HG03442 (cell line): ENCODE data around the gene LTBP4.
"Not testable (repeated sequence)": the region's sequence is repeated elsewhere in the genome, so short reads cannot be mapped to it uniquely, and the experiment has no call there.

Experiments used
- ATAC-seq: cut with Tn5 transposase; IDR thresholded peaks from one replicate; pipeline ENCODE4 v1.9.1; 2021; ENCODE audit warnings: mild to moderate bottlenecking, moderate library complexity; ENCODE audit not compliant: unreplicated experiment

Gene LTBP4

GRCh38 chr19:40571831-40572495 is 29.2 kb upstream of the LTBP4 start:
- ATAC-seq, result no peak

DNA sequence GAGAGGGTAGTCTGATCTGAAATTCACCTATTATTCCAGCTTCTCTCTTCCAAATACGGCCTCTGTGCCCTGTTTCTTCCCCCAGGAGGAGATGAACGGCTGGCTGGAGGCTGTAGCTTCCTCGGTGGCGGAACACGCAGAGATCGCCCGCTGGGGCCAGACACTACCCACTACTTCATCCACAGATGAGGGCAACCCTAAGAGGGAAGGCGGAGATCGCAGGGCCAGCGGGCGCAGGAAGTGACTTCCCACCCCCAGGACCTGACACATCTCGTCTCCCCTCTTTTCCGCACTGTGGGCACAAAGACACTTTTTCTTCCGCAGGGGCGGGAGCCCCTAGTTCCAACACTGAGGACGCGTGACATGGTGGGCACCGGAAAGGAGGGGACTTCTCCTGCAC is 25.8 kb upstream of the LTBP4 start:
- ATAC-seq, result no peak

DNA sequence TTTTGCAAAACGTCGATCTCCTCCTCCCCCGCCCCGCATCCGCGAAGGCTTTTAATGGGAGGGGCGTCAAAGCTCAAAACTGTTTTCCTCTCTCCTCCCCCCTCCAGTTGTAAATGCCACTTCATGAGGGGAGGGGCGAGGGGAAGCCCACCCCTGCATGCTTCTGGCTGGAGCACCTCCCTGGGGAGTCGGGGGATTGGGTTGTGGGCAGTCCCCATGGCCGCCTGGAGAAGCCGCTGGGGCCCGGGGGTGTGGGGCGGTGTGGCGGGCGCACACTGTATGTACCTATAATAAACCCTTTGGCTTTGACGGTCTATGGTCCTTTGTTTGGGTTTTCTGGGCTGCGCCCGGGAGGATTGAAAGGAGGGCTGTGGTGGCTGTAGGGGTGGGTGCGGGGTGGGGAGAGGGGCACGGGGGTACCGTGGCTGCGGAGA is 25.0 kb upstream of the LTBP4 start:
- ATAC-seq, result no peak

DNA sequence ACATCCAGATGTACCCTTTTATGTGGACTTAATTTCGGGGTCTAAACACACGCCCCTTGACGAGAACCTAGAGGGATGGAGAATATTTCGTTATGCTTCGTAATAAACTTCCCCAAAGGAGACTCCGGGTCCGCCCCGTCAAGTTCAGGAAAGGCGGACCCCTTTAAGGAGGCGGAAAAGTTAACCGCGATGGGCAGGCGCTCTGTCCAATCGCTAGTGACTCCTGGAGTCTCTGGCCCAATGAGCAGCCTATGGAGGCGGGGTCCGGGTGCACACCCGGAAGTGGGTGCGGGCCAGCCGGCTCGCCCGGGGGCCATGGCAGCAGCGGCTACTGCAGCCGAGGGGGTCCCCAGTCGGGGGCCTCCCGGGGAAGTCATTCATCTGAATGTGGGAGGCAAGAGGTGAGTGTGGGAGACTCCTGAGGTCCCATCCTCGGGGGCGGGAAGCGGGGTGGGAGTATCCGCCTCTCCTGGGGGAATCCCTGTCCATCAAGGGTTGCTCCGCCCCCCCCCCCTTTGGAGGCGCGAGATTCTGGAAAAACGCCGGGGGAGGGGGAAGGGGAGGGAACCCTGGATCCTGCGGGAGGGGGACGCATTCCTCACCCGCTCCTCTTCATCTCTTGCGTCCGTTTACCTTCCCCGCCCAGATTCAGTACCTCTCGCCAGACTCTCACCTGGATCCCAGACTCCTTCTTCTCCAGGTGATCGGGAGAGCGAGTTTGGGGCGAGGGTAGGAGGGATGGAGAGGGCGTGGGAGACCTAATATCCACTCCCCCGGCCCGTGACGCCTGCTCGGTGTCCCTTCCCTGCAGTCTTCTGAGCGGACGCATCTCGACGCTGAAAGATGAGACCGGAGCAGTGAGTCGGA is 24.4 kb upstream of the LTBP4 start, which contains the start of gene SHKBP1:
Gene SHKBP1 (plus strand): TSS at position 289 of the 867 bp plus-strand sequence. CDS start 27 bp downstream, at position 316.
- peak; percentile 94 for ATAC-seq

DNA sequence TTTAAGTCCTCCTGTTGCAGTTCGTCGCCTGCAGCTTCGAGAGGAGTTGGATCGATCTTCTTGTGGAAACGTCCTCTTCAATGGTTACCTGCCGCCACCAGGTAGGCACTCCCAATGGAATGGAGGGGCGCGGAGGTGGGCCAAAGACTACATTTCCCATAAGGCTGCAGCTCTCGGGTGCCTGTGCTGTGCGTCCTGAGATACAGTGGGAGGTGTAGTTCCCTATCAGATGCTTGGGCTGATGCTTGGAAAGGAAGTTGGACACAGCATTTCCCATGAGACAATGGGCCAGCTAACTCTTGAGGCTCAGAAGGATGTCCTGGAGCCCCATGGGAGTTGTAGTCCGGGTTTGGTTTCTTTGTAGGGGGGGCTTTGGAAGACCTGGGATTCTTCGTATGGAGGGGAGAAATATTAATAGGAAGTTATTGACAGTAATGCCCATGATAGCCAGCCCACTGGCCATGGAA is 22.7 kb upstream of the LTBP4 start:
- ATAC-seq, result no peak

GRCh38 chr19:40580619-40581018 is 20.6 kb upstream of the LTBP4 start:
- ATAC-seq, result no peak

GRCh38 chr19:40581531-40581930 is 19.6 kb upstream of the LTBP4 start:
- ATAC-seq, result no peak

DNA sequence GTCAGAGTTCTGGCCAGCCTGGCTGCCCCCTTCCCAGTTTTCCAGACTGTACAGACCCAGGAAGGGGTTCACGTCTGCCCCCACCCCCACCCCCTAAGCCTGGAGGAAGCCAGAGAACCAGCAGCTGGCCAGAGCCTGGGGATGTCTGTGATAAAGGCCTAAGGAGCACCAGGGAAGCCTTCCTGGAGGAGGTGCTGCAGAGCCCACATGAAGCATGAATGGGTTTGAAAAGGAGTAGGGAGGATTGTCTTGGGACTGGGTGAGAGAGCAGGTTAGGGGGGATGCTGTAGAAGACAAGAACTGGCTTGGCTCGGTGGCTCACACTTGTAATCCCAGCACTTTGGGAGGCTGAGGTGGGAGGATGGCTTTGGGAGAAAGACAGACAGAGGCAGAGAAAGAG is 18.7 kb upstream of the LTBP4 start:
- ATAC-seq, result no peak

- no peak for ATAC-seq
Observed at GRCh38 chr19:40583283-40583682, 17.9 kb upstream of the LTBP4 start.

GRCh38 chr19:40584007-40584406 is 17.2 kb upstream of the LTBP4 start:
- no peak for ATAC-seq

- ATAC-seq, result no peak
Observed at GRCh38 chr19:40585241-40585981, 15.8 kb upstream of the LTBP4 start.

- ATAC-seq, result no peak
Observed at GRCh38 chr19:40585982-40586422, 15.2 kb upstream of the LTBP4 start.

DNA sequence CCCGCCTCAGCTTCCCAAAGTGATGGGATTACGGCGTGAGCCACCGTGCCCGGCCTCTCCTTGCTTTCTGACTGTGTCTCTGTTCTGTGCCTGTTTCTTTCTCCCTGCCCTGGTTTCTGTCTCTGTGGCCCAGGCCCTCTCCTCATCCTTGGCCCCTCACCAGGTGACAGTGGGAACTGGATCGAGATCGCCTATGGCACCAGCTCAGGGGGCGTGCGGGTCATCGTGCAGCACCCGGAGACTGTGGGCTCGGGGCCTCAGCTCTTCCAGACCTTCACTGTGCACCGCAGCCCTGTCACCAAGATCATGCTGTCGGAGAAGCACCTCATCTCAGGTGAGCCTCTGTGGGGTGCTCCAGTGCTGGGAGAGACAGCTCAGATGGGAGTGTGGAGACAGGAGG is 14.6 kb upstream of the LTBP4 start:
- ATAC-seq, result no peak

- no peak for ATAC-seq
Observed at GRCh38 chr19:40588110-40588854, 12.9 kb upstream of the LTBP4 start.

GRCh38 chr19:40588926-40589569 is 12.1 kb upstream of the LTBP4 start:
- ATAC-seq, result no peak

GRCh38 chr19:40589591-40590429 is 11.4 kb upstream of the LTBP4 start:
- ATAC-seq, result no peak

- ATAC-seq, result no peak
Observed at GRCh38 chr19:40590464-40591265, 10.5 kb upstream of the LTBP4 start.

- not testable (repeated sequence) for ATAC-seq
Observed at GRCh38 chr19:40591724-40592123, 9.4 kb upstream of the LTBP4 start.
